HepG2 (cell line): ENCODE measurements around the gene FKBP10.

Source experiments
- ARHGAP35 ChIP-seq: sonication (generic); formaldehyde crosslinking; IDR thresholded peaks from 2 replicates; pipeline ENCODE4 v1.9.0; 2022; ENCODE audit warnings: mild to moderate bottlenecking, inconsistent platforms, moderate library complexity, missing genetic modification reagents, borderline replicate concordance
- CREB1 ChIP-seq, 2 experiments: fragments of 450-650 bp in 1 of 2; IDR thresholded peaks; 2 replicates each; pipeline ENCODE4 v1.6.1; 2016 to 2017; ENCODE audit warnings: control low read depth in 1 of 2, mild to moderate bottlenecking in 1 of 2, missing compliant biosample characterization in 1 of 2, missing genetic modification characterization in 1 of 2
- ZNF549 ChIP-seq: sonication (generic); formaldehyde crosslinking; IDR thresholded peaks from 2 replicates; pipeline ENCODE4 v1.5.0; 2020; ENCODE audit warnings: missing genetic modification reagents

DNA sequence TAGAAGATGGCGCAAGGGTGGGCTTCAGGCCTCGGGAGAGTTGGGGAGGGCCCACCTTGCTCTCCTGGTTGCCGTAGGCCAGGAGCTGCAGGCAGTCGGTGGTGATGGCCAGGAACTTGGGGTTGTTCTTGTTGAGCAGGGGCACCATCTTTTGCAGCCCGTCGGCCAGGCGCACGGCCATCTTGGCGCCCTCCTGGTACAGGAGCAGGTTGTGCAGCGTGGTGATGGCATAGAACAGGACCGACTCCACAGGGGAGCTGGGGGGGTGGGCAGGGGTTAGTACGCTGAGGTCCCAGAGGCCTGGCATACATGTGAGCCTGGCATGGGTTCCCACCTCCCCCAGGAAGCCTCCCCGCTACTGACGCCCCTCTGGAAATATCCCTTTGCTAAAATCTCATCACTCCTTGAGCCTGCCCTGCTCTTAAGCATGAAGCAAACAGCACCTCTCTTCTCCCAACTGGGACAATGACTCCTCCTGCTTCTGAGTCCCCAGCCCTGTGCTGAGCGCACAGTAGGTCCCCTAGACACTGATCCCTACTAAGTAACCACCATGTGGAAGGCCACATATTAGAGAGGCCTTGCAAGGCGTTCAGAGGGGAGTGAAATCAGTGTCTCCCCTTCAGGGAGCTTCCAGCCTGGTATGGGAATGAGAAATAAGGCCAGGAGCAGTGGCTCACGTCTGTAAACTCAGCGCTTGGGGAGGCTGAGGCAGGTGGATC is 45.3 kb upstream of the FKBP10 start:
- TF ChIP-seq ARHGAP35 (CRISPR knock-in tag) (no peak), CREB1 (IDR thresholded peaks at IDR 0.05) (no peak), CREB1 (CRISPR knock-in tag; IDR thresholded peaks at IDR 0.05) (no peak), ZNF549 (CRISPR knock-in tag) (no peak)
